Measurements from ENCODE around the gene SCT.

DNA sequence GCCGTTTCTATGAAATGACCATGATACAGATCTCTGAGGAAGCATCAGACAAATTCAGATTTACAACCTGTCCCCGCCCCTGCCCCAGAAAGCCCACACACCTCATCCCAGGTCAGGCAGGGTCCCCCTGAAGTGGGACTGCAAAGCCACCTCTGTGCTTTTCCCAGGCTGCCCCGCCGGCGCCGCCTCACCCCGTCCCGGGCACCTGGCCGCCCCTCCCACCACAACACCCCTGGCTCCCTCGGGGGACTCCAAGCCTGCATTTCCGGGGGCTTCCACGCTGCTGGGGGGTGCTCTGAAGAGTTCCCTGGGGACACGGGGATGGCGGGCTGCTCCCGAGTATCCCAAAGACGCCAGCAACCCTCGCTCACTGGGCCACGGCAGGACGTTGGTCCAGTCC lies 33.3 kb upstream of the SCT start:
- TF ChIP-seq ZFP30 (CRISPR knock-in tag; IDR thresholded peaks at IDR 0.05): no peak
- no peak for TF ChIP-seq BACH2 (CRISPR knock-in tag; IDR thresholded peaks at IDR 0.05; ENCODE audit: borderline replicate concordance)

Data from SK-N-SH treated with all-trans-retinoic acid at 6 μM for 48 hours (cell line).